Subcutaneous adipose tissue (tissue), 4 donors: ENCODE data around the gene RMND5B. TPM values are rescaled to one million over a fixed set of nuclear protein-coding genes. Genes with fewer than 3 reads are reported as not detected.

Source experiments
- CTCF ChIP-seq: fragments of 450-650 bp; IDR thresholded peaks from one replicate; pipeline ENCODE4 v1.5.1; 2016; ENCODE audit warnings: low read depth, mild to moderate bottlenecking, control low read depth, antibody characterized with exemption, moderate library complexity
- total RNA-seq, 4 donors: library from RNA; depleted of rRNA; stranded (reverse); fragments of >200 nt; gene quantifications; one replicate each; pipeline ENCODE4 v1.1.0, GENCODE V29; 2016

RMND5B gene
- total RNA-seq, 4 donors from 2014 or later, result 19.2 to 41.3 (median 24.3) TPM

GRCh38 chr5:178174456-178174855 is 43.6 kb downstream of the RMND5B start:
- no peak for TF ChIP-seq CTCF

GRCh38 chr5:178176791-178177190 is 46.0 kb downstream of the RMND5B start:
- TF ChIP-seq CTCF, result no peak

GRCh38 chr5:178177569-178177968 is 46.8 kb downstream of the RMND5B start:
- TF ChIP-seq CTCF, result no peak

- no peak for TF ChIP-seq CTCF
Measured at GRCh38 chr5:178180141-178180863, 49.5 kb downstream of the RMND5B start.

- TF ChIP-seq CTCF, result no peak
Measured at GRCh38 chr5:178182158-178182876, 51.5 kb downstream of the RMND5B start.

- no peak for TF ChIP-seq CTCF
Measured at GRCh38 chr5:178186427-178186826, 55.6 kb downstream of the RMND5B start.

GRCh38 chr5:178187014-178187413 is 56.2 kb downstream of the RMND5B start, which contains the start of gene GMCL2:
Gene GMCL2 (minus strand): TSS chr5:178187371. CDS start chr5:178187299, 72 bp downstream.
- no peak for TF ChIP-seq CTCF
